Epithelial cell of esophagus (primary cell): ENCODE measurements around the gene PAK5.

Source experiments
- DNase-seq: peaks from one replicate; pipeline ENCODE4 v3.0.0; 2010; ENCODE audit warnings: low read depth
- H3K4me3 ChIP-seq: 2 replicates; pipeline ENCODE4 v1.5.1; 2011; ENCODE audit warnings: mild to moderate bottlenecking, low read length, control low read depth
- CTCF ChIP-seq: IDR thresholded peaks from 2 replicates; pipeline ENCODE4 v1.5.1; 2011; ENCODE audit warnings: low read depth, mild to moderate bottlenecking, low read length, control low read depth, inconsistent platforms; ENCODE audit not compliant: insufficient read depth; ENCODE audit errors: missing control alignments

Gene PAK5

DNA sequence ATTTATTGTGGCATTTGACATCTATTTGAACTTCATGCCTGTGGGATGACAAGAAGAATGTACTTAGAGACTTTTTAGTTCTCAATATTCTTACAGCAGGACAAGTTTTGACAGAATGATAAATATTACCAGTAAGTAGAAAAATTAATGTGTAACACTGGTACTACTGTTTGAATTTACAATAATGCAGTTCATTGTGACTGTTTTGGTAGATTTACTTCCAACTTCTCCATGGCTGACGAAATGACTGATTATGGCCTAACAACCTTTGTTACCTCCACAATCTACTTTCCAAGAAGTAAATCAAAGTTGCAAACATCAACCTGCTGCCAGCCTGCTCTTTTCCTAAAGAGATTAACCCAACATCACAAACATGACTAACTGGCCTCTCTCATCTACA lies 38.5 kb downstream of the PAK5 start:
- TF ChIP-seq CTCF = no peak
- DNase-seq = no peak
- no peak overlapping the region for H3K4me3 ChIP-seq

DNA sequence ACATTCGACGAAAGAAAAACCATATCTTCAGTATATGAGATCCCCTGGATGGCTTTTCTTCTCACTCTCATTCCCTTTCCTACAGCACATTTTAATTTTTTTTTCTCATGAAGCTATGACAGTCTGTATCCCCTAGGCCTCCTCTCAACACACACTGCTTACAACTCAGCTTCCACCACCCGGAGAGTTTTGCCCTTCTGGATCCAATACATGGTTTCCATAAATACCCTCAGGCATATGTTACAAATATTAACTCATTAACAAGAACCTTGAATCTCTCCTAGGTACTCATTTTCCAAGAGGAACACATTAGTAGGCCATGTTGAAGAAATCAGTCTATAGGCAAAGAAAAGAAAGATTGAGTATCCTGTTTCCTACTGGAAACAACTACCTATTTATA lies 44.0 kb downstream of the PAK5 start:
- no peak for DNase-seq

DNA sequence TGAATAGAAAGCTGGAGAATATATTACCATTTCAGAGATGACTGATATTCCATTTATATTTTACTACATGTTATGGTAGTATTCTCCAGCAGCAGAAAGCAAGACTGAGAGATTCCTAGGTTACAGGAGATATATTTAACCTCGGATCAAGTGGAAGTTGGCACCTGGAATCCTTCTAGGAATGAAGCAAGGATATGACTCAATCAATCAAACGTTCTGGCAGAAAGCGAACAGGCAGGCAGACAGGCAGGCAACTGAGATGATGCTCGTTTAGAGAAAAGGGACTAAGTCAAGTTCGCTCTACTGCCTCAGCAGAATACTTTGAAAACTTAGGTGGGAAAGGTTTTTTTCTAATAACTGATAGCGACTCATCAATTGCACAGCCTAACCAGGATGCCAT lies 46.2 kb downstream of the PAK5 start:
- no peak for TF ChIP-seq CTCF
- no peak overlapping the region for H3K4me3 ChIP-seq
- no peak for DNase-seq

More for the DNA sequence above, 44.0 kb downstream of the PAK5 start:
- no peak for TF ChIP-seq CTCF
- no peak overlapping the region for H3K4me3 ChIP-seq

- DNase-seq = no peak
- H3K4me3 ChIP-seq = no peak overlapping the region
- no peak for TF ChIP-seq CTCF
These were observed 49.7 kb downstream of the PAK5 start for GRCh38 chr20:9789131-9789530.

- TF ChIP-seq CTCF = no peak
- DNase-seq = no peak
- H3K4me3 ChIP-seq = no peak overlapping the region
These were observed 63.7 kb downstream of the PAK5 start for GRCh38 chr20:9775176-9775575.

- DNase-seq = no peak
- TF ChIP-seq CTCF = no peak
- no peak overlapping the region for H3K4me3 ChIP-seq
These were observed 68.9 kb downstream of the PAK5 start for GRCh38 chr20:9769954-9770353.

- no peak for DNase-seq
- no peak overlapping the region for H3K4me3 ChIP-seq
- no peak for TF ChIP-seq CTCF
These were observed 77.4 kb downstream of the PAK5 start for GRCh38 chr20:9761476-9761875.
